Right renal pelvis (tissue), 4 donors: ENCODE data around the gene MYO3B. TPM values are rescaled to one million over a fixed set of nuclear protein-coding genes. Genes with fewer than 3 reads are reported as not detected.
A peak's percentile ranks its signal among the peaks of the same experiment; 100 is the strongest.
"Not testable (repeated sequence)": the region's sequence is repeated elsewhere in the genome, so short reads cannot be mapped to it uniquely, and the experiment has no call there.

Experiments used
- DNase-seq, 4 donors: peaks; one replicate each; pipeline ENCODE4 v3.0.0-alpha.2; 2013; ENCODE audit warnings: low read depth in 4 of 4, low spot score in 3 of 4, missing footprints in 1 of 4
- polyA plus RNA-seq, 4 donors: library from polyadenylated mRNA; unstranded; fragments of 120-200 nt; gene quantifications; one replicate each; pipeline ENCODE4 v1.2.1, GENCODE V29; 2013; ENCODE audit not compliant: insufficient read length in 4 of 4

MYO3B gene
- polyA plus RNA-seq, 4 donors: 7.7 to 9.5 (median 8.4) TPM

DNA sequence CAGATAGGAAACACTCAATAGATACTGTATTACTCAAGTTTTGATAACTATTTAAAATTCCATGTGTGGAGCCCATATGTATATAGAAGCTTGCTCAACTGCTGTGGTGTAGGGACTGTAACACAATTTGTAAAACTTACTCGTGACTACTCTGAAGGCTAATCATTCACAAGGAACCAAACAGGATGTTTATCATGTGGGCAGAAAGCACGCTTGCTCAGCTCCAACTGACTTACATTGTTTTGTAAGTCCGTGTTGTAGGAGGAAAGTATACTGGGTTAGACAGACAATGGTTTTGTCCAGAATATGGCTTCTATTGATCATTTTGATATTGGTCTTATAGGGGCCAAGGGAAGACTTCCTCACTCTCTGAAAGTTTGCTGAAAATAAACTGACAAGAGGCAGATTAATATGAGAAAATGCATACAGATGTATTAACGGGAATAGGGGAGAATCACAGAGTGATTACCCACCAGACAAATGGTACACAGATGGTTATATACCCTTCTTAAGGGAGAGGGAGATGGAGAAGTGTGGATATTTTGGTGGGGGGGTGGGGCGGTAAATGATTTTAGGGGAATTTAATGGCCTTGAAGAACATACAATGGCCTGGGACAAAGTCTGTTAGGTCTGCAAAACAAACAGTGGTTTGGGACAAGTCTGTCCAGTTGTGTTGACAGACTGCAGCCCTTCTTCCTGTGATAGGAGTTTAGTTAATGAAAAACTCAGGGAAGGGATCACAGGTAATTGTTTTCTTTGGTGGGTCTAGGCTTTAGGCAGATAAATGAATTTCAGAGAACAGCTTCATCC is 277.9 kb downstream of the MYO3B start:
- peak in 1 of 4 donors; percentile 14 for DNase-seq

DNA sequence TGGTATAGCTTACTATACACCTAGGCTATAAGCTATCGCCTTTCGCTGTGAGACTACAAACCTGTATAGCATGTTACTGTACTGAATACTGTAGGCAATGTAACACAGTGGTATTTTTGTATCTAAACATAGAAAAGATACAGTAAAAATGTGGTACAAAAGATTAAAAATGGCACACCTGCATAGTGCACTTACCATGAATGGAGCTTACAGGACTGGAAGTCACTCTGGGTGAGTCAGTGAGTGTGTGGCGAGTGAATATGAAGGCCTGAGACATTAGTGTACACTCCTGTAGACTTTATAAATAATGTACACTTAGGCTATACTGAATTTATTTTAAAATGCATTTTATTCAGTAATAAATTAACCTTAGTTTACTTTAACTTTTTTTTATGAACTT is 279.0 kb downstream of the MYO3B start:
- no peak for DNase-seq

DNA sequence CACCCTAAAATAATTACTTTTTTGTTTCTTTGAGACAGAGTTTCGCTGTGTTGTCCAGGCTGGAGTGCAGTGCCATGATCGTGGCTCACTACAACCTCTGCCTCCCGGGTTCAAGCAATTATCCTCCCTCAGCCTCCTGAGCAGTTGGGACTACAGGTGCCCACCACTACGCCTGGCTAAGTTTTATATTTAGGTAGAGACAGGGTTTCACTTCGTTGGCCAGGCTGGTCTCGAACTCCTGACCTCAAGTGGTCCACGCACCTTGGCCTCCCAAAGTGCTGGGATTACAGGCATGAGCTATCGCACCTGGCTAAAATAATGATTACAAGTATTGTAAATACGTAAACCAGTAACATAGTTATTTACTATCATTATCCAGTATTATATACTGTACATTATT is 279.8 kb downstream of the MYO3B start:
- no peak for DNase-seq

DNA sequence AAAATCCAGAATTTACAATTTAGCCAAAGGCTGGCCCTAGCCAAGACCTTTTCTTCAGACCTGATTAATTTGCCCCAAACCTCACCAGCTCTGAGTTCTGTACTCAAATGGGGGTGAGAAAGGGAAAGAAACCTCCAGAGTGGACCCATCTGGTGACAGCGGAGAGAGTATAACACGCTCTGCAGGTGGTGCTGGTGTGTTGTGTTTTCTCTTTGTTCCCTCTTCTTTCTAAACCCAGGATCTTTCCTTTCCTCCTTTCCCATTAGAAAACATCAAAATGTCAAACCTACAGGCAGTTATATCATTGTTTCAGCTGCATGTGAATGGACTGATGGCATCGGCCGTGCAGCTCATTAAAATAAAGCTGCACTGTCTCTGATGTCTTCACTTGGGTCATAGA is 283.9 kb downstream of the MYO3B start:
- DNase-seq: no peak

DNA sequence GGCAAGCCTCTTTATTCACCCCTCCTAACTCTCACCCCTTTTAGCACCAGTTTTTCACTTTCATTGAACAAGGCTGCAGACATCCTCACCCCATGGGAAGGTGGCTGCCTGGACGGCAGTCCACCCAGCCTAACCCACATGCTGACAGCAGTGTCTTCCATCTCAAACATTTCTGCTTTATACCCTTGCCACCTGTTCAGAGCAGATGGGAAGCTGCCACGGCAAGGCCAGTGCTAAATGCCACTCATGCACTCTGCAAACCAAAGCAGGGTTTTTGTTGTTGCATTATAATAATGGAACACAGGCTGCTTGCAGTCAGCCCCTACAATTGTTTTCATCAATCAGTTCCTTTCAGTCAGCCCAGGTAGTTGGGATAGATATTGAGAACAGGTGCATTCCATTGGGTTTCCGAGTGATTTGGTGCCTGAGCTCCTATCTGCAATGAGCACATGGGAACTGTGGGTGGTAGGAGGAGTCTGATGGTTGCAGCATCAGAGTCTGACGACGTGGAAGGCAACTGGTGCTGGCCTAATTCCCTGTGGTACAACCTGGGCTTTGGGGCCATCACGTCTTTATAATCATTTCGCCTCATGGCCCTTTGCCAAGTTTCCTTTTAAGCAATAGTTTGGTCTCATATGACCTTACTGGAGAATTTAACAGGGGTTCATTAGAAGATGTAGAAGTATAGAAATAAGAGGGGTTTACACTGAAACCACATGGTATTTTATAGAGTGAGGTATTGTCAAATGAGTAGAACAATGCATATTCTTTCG is 284.7 kb downstream of the MYO3B start:
- DNase-seq: no peak

DNA sequence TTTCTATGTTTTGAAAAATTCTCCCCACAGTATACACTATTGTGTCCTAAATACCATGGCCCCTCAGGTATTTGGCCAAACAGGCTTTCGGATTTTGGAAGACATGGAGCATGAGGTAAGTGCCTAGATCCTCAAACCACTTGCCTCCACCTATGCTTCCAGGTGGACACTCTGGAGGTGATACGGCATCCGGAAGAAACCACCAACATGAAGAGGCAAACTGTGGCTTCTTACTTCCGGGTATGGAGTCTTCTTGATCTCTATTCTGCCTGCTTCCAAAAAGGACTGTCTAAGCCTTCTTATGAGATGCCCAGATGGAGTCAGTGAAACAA is 285.2 kb downstream of the MYO3B start:
- DNase-seq: no peak

DNA sequence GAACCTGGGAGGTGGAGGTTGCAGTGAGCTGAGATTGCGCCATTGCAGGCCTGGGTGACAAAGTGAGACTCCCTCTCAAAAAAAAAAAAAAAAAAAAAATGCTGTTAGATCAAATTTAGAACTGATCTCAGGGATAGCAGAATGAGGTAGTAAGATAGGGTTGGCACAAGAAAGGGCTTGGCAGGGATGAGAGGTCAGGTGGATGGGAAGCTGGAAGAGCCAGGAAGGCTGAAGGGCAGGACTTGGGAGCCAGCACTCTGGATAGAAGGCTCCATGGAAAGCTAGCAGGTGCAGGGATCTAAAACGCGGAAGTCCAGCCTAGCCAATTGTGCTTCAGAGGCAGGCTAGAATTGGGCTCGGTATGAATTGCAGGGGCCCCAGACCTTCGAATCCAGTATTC is 286.3 kb downstream of the MYO3B start:
- DNase-seq: no peak

DNA sequence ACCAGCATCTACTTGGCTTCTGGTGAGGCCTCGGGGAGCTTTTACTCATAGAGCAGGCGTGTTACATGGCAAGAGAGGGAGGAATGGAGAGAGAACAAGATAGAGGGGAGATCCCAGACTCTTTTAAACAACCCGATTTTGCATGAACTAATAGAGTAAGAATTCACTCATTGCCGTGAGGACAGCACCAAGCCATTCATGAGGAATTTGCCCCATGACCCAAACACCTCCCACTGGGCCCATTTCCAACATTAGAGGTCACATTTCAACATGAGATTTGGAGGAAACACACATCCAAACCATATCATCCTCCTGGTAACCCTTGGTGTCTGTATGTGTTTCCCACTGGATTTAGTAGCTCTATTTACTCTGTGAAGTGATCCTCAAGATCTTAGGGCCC is 287.3 kb downstream of the MYO3B start:
- DNase-seq: no peak

DNA sequence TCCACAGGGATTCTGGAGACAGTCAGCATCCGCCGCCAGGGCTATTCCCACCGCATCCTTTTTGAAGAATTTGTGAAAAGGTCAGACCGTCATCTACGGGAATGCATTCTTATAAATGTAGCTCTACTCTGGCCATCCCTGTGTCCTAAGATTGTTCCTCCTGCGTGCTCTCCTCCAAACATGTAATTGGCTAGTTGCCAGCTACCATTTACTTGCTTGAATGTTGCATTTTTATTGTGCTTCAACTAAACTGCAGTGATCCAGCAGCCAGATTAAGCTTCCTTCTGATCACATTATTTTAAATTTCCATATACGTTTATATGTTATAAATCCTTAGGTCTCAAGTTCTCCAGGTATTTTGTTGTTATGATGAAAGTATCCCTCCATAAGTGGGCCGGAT is 288.7 kb downstream of the MYO3B start:
- DNase-seq: no peak

DNA sequence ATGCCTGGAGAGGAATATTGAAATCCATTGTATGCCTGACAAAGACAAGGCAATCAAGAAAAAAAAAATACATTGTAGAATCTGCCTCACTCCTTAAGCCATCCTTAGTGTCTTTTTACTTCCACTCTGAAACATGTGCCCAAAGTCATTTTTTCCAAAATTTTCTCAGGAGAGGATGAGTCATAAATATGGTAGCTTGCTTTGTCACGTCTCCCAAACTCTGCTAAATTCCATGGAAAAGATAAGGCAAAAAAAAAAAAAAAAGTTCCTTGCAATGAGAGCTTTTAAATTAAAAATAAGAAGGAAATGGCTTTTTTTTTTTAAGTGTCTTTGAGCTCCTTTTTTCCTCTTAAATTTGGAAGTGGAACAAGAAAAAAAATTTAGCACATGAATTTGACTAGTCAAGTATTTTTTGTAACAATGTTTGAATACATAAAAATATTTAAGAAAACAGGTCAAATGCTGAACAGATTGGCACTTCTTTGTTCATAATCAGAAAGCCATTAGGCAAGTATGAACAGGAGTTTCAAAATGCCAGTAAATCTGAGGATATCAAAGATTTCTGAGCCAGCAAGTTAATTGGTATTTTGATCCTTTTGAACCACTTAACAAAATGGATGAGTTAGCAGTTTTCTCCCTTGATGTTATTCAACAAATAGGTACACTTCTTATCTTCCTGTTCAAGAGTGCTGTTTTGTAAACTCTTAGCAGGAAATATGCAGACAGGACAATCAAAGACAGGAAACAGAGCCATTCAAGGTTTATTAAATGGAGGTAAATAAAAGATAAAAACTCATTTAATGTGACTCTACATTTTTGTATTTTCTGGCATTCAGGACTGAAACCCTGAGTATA is 289.8 kb downstream of the MYO3B start:
- no peak for DNase-seq

DNA sequence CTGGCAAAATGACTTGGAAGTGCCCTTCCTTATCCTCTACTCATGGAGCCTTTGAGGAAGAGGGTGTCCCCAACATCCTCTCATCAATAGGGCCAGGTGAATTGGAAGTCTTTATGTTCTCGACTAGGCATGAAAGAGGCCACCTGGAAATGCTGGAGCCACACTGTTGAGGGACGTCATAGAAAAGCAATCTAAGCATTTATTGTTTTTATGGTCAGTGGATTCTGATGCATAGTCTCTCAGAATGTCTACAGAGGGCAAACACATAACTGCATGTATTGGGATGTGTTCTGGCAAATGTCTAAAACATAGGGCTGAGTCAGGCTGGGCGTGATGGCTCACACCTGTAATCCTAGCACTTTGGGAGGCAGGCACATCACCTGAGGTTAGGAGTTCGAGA is 290.6 kb downstream of the MYO3B start:
- no peak for DNase-seq

DNA sequence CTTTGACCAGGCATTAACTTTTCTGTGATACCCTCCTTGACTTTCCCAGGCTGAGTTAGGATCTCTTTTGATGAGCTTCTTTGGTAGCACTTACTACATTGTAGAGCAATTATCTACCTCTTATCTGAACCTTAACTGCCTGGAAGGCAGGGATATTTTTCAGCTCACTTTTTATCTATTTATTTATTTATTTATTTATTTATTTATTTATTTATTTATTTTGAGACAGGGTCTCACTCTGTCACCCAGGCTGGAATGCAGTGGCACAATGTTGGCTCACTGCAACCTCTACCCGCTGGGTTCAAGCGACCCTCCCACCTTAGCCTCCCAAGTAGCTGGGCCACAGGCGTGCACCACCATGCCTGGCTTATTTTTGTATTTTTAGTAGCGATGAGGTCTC is 294.6 kb downstream of the MYO3B start:
- not testable (repeated sequence) for DNase-seq

DNA sequence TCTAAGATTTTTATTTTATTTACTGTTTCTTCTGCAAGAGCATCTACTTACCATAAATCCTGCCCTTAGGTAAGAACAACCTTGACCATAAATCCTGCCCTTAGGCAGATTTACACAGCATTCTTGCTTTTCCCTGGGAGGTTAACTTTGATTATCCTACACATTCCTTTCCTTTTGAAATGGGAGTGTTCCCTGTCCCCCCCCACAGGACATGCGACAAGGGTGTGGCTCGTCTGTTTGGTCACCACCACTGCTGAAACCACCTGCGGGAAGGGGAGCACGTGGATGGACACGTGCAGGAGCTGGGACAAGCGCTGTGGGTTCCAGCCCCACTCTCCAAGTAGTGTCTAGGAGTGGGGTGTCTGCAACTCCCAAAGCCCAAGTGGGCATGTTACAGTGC is 297.9 kb downstream of the MYO3B start:
- DNase-seq: no peak

DNA sequence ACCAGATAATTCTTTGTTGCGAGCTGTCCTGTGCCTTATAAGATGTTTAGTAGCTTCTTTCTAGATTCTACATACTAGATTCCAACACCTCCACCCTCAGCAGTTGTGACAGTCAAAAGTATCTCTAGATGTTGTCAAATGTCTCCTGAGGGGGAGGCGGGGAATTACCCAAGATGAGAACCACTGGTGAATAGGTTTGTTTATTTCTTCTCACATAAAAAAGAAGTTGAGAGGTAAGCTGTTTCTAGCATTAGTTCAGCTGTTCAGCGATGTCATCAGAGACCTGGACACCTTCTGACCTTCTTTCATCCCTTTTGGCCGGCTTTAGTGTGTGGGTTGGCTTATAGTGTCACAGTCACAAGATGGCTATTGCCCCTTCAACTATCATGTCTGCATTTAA is 299.7 kb downstream of the MYO3B start:
- DNase-seq: no peak

DNA sequence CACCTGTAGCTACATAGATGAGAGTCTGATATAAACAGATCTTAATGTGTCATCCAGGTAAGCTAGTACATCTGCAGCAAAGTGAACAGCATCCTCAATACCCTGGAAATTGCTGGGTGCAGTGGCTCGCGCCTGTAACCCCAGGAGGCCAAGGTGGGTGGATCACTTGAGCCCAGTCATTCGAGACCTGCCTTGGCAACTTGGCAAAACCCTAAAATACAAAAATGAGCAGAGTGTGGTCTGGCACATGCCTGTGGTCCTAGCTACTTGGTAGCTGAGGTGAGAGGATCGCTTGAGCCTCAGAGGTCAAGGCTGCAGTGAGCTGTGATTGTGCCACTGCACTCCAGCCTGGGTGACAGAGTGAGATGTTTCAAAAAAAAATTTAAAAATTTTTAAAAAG is 303.3 kb downstream of the MYO3B start:
- no peak for DNase-seq

DNA sequence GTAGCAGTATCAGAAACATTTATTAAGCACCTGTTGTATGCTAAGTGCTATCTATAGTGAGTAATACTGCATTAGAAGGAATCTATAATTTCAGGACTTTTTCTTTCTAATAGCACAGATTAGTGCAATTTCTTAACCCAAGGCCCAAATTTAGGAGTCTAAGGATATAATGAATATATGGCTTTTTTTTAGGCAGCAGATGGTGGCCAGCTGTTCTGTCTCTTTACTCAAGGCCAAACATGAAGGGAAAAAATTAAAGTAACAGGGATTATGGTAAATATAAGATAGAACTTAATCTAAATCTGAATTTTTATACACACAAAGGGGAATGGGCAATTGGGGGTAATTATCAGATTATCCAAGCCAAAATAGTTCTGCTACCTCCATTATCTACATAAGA is 306.6 kb downstream of the MYO3B start:
- no peak for DNase-seq

DNA sequence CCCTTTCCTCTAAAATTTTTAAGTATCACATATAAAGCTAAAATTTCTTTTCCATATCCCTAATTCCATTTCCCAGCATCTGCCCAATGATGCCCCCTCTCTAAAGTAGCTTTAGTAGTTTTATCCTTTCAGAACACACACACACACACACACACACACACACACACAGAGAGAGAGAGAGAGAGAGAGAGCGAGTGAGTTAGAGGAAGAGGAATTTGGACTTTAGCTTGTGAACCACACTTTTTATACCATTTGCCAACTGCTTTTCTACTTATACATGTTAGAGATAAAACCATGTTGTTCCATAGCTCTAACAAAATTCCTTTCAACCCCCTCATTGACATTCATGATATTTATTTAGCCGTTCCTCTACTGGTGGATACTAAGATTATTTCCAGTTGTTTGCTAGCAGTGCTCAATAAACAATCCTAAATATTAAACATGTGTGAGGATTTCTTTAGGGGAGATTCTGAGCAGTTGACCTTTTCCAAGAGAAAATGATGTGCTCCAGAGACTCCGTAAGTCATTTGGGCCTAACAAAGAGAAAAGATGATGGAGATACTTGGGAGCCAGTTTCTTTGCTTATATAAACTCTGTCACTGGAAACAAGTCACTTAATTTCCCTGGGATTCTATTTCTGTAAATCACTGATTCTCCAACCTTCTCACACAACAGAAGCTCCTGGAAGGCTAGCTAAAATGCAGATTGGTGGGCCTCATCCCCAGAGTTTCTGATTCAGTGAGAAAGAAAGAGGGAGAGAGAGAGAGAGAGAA is 307.5 kb downstream of the MYO3B start:
- DNase-seq: no peak

DNA sequence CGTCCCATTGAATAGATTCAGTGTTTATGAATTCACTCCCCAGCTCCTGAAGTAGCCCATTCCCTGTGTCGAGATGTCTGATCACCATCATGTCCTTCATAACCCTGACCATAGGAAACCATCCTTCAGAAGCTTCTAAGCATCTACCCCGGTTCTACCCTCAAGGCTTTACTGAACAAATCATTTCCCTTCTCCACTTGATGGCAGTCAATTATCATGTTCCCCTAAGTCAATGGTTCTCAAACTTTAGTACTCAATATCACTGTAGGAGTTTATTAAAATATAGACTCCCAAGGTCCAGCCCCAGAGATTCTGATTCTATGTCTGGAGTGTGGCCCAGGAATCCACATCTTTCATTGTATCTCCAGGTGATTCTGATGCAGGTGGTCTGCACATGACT is 308.8 kb downstream of the MYO3B start:
- no peak for DNase-seq

DNA sequence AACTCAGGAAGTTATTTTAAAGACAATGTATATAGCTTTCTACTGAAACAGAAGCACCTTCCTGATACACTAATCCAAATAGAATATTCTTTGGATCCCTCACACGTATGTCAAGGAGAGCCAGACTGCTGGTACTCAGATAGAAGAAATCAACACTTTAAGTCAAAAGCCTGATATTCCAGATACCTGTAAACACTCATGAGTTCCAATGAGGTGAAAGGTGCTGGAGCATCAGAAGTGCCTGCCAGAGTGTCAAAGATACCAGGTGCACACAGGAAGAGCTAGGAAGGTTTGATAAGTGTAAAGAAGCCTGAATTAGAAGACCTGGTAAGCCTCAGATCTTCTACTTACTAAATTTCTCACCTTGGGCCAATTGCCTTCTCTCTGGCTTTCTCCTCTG is 310.9 kb downstream of the MYO3B start:
- DNase-seq: no peak

DNA sequence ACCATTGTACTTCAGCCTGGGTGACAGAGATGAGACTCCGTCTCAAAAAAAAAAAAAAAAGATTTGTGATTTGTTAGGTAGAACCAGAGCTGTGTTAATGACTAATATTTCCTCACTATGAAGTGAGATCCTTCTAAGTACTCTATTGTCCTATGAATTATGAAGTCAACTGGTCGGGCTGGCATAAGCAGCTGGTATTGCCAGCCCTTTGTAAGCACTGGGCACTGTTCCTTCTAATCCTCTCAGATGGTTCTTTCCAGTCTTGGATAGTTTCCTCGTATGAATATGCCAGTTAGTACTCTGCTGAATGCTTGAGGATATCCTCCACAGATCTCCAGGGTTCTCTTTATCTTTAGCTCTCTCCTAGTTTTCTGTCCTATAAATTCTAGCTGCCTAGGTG is 314.1 kb downstream of the MYO3B start:
- DNase-seq: no peak
